D721Med (cell line): ENCODE data around the gene MBOAT1.

ENCODE experiments used
- DNase-seq: peaks from one replicate; pipeline ENCODE4 v3.0.0; 2011; ENCODE audit warnings: low spot score; ENCODE audit not compliant: insufficient read length
- FAIRE-seq: peaks from 2 replicates; lab custom pipeline; 2011; peaks lifted over from hg19 to GRCh38; lab: Jason Lieb, UNC
- CTCF ChIP-seq: IDR thresholded peaks from 2 replicates; pipeline ENCODE4 v1.5.1; 2012; ENCODE audit warnings: mild to moderate bottlenecking, control low read depth; ENCODE audit not compliant: insufficient read depth; ENCODE audit errors: missing control alignments

The MBOAT1 gene

GRCh38 chr6:20137240-20137639, 75.0 kb downstream of the MBOAT1 start:
- TF ChIP-seq CTCF, result no peak
- DNase-seq (no peak), FAIRE-seq (peak; percentile 38)

- DNase-seq, result no peak
- FAIRE-seq, result no peak
- TF ChIP-seq CTCF, result no peak
Measured at GRCh38 chr6:20135677-20136268, 76.5 kb downstream of the MBOAT1 start.

GRCh38 chr6:20134613-20135012, 77.7 kb downstream of the MBOAT1 start:
- FAIRE-seq, result no peak
- no peak for TF ChIP-seq CTCF
- no peak for DNase-seq

GRCh38 chr6:20129290-20130088, 82.8 kb downstream of the MBOAT1 start:
- FAIRE-seq (no peak), DNase-seq (no peak)
- no peak for TF ChIP-seq CTCF

GRCh38 chr6:20128018-20128417, 84.3 kb downstream of the MBOAT1 start:
- FAIRE-seq, result no peak
- no peak for DNase-seq
- no peak for TF ChIP-seq CTCF

GRCh38 chr6:20126789-20127653, 85.2 kb downstream of the MBOAT1 start:
- peak; percentile 21 for FAIRE-seq
- peak; percentile 95 for TF ChIP-seq CTCF
- peak; percentile 34 for DNase-seq
